Muscle of back (tissue), 11 donors: ENCODE results near the gene EDNRA. TPM values are rescaled to one million over a fixed set of nuclear protein-coding genes. Genes with fewer than 3 reads are reported as not detected.

ENCODE experiments used
- DNase-seq, 3 donors: peaks; one replicate each; pipeline versions ENCODE4 v3.0.0 to v3.0.0-alpha.2; 2013
- polyA plus RNA-seq, 10 donors: library from polyadenylated mRNA; unstranded; fragments of 120-200 nt; gene quantifications; one replicate each; pipeline ENCODE4 v1.2.1, GENCODE V29; 2013; ENCODE audit not compliant: insufficient read length in 10 of 10

The EDNRA gene
- polyA plus RNA-seq, 10 donors: 21.9 to 58.8 (median 27.2) TPM

DNA sequence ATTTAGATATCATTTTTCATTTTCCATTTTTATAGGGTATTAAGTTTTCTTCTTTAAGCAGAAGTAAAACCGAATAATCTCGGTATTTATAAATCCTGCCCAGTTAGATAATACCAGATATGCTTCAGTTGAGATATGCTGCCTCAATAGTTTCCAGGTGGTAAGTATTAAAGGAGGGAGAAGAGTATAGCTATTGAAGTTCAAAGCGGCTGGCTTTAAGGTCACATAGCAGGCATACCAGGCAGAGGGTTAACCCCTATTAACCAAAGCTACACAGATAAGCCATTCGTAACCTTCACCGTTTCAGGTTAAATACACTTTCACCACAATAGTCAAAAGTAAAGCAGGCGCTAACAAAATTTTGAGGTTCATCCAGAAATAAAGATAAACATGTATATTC is 54.2 kb downstream of the EDNRA start:
- DNase-seq: no peak

- no peak for DNase-seq
Observed at GRCh38 chr4:147538711-147539110, 57.8 kb downstream of the EDNRA start.

DNA sequence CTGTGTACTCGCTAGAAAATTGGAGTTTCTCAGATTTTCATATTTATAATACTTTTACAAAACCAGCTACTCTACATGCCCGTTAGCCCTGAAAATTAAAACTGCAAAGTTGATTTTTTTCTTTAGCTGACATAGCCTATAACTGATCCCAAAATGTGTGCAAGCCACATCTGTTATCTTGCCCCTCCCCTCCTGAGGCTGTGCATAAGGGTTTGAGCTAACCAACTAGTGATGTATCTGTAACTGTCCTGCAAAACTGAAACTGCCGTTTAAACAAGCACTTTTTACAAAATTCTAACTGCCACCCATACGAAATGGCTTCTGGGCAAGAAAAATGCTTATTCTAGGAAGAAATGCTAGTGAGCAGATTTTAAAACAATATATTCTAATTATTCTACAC is 59.1 kb downstream of the EDNRA start:
- DNase-seq: no peak

- no peak for DNase-seq
Observed at GRCh38 chr4:147542229-147542990, 61.5 kb downstream of the EDNRA start.

DNA sequence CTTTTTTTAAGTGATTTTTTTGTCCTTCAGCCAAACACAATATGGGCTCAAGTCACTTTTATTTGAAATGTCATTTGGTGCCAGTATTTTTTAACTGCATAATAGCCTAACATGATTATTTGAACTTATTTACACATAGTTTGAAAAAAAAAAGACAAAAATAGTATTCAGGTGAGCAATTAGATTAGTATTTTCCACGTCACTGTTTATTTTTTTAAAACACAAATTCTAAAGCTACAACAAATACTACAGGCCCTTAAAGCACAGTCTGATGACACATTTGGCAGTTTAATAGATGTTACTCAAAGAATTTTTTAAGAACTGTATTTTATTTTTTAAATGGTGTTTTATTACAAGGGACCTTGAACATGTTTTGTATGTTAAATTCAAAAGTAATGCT is 62.1 kb downstream of the EDNRA start:
- no peak for DNase-seq

GRCh38 chr4:147546349-147546748 is 65.5 kb downstream of the EDNRA start:
- peak in 1 of 3 donors; percentile 81 for DNase-seq

DNA sequence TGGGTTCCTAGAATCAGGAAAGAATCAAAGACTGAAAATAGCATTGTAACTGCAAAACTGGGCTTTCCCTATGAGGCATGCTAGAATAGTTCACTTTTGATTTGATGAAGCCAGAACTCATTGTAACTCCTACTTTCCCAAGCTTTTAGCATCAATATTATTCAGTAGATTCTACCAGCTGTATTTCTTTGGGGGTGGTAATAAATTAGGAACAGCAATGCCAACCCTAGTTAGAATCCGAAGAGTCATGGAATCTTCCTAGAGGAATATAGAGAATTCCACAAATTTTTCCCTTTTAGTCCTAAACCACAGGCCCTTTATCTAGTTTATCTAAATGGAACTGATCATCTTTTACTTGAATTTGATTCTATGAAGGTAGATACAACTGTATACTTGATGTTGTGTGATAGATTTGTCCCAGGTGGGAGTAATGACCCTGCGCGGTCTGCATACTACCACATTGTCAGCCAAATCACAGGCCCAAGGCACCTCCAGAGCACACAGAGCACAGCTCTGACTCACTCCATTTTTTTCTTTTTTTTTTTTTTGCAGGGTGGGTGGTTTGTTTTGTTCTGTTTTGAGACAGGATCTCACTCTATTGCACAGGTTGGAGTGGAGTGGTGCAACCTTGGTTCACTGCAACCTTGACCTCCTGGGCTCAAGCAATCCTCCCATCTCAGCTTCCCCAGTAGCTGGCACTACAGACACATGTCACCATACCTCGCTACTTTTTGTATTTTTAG is 66.6 kb downstream of the EDNRA start:
- DNase-seq: peak in 1 of 3 donors; percentile 15

DNA sequence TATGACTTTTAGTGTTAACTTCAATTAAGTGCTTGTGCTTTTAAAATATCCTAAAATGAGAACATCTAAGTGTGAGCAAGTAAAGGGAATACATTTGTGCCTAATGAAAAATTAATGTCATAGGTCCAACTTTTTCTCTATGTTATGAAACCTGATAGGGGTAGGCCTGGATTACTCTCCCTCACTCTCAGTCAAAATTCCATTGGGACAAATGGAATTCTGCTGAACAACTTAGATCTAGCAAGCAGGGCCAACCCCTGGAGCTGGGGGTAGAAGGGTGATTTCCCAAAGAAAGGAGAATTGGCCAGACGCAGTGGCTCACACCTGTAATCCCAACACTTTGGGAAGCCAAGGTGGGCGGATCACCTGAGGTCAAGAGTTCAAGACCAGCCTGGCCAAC is 67.4 kb downstream of the EDNRA start:
- DNase-seq: peak in 1 of 3 donors; percentile 37

DNA sequence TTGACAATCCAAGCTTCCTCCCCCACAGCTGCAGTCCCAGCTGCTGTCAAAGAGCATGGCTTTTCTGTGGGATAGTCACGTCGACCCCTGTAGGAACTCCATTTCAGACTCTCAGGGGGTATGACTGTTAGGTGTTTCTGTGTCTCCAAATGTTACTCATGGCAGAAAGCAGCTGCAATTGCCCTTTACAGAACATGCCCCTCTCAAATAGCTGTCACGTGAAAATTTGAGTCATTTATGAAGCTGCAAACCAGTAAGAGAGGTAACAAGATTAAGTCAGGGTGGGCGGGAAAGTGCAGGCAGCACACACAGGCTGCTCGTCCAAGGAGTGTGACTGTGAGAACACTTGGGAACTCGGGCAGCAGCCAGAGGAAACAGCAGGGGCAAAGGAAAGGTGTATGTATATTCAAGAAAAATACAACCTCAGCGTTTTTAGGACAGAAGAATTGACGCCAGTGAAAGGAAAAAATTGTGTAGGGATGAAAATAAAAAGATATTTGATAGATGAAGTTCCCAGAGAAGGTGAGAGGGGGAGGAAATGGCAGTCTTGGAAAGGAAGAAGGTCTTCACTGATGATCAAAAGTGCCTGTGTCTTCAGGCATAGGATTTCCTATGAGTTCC is 69.8 kb downstream of the EDNRA start:
- peak; percentile 21 to 67 (median 38) for DNase-seq

DNA sequence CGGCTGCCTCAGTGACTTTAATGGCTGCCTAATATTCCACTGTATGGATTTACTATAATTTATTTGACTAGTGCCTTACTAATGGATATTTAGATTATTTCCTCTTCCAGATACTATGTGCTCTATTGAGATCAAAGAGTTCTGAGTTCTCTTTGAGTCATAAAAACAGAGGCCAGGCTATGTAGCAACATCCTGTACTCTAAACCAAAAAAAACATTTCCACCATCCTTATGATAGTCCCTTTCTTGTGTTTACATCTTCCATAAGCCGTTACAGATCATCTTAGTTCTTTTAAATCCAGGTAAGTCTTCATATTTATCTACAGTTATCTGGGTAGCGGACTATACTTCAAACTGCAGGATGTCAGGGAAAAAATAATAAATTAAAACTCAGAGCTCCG is 79.7 kb downstream of the EDNRA start:
- no peak for DNase-seq

DNA sequence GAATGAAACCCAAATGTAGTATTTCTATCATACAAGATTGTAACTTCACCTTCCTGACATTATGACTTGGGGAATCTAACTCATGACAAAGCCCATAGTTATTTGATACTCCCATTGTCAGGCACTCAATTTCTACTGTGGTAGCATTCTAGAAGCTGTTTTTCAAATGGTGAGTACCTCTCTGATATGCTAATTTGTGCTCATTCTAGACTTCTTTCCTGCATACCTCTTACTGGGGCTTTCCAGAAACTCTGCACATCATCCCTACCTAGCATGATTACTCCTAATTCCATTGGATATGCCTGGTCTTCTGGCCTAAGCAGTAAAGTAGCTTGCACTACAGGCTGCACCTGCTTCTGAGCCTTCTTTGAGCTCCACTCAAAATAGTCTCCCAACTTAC is 85.9 kb downstream of the EDNRA start:
- DNase-seq: no peak

- no peak for DNase-seq
Observed at GRCh38 chr4:147567276-147567675, 86.4 kb downstream of the EDNRA start.

GRCh38 chr4:147570616-147571015 is 89.7 kb downstream of the EDNRA start:
- peak in 1 of 3 donors; percentile 51 for DNase-seq

DNA sequence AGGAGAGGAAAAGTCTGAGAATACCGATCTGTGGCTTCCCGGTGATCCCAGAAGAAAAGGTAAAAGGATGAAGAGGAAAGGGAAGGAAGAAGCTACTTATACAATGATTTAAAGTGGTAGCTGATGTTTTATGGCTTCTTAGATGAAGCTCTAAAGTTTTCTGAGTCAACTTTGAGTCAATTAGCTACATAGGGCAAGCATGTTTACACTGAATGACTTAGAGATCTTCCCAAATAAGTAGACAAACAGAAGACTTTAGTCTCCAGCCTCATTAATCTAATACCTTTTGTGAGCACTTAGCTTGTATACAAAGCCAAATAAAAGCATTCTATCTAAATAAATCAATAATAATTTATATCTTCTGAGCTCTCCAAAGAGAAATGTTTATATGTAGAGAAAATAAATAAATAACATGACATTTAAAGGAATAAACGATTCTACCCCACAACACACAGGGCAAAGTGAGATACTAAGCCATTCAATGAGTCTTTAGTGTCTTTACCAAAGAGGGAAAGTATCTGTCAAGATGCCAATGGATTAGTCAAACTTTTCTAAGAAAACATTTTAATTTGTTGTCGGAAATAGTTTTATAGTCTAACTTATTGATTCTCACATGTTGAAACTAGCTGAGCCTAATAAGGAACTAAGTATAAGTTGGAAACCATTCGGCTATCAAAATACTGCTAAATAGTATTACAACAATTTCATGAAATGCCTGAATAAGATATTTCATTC is 90.3 kb downstream of the EDNRA start:
- DNase-seq: no peak

GRCh38 chr4:147576084-147576483 is 95.2 kb downstream of the EDNRA start:
- DNase-seq: no peak

GRCh38 chr4:147578051-147578476 is 97.2 kb downstream of the EDNRA start:
- DNase-seq: no peak

DNA sequence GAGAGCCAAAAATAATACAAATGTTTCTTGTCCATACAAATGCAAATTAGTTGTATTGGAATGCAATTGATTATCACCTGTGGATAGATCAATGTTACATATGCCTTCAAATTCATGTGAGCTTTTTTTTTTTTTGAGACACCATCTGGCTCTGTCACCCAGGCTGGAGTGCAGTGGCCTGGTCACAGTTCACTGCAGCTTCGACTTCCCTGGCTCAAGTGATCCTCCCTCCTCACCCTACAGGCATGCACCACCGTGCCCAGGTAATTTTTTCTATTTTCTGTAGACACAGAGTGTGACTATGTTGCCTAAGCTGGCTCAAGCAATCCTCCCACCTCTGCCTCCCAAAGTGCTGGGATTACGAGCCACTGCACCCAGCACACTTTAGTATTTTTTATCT is 97.7 kb downstream of the EDNRA start:
- DNase-seq: no peak

GRCh38 chr4:147580396-147580795 is 99.5 kb downstream of the EDNRA start:
- no peak for DNase-seq

DNA sequence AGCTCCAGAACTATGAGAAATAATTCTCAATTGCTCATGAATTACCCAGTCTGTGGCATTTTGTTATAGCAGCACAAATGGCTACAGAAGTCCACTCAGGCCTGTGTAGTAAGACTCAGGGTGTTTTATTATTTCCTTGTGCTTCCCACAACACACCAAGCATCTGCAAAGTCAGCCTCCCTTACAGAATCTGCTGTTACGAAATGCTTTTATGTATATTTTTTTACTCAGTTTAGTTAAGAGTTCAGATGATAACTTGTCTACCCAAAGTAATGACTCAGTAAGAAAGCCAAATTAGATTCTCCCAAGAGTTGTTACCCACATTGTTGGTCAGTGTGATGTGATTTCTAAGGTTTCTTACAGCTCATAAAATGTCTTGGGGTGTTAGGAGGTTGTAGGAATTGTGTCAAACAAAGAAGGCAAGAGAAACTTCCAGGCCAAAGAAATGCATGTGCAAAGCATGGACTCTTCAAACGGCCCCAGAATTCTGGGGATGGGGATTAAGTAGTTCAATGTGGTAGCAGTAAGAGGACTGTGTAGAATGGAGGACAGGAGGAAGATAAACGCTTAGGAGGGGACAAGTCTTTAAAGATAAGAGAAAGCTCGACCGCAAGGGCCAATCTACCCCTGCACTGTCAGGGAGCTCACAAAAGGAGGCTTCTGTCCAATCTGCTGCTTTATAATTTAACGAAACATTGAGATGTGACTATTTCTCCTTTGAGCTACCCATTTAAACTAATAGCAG is 100.9 kb downstream of the EDNRA start:
- DNase-seq: no peak

DNA sequence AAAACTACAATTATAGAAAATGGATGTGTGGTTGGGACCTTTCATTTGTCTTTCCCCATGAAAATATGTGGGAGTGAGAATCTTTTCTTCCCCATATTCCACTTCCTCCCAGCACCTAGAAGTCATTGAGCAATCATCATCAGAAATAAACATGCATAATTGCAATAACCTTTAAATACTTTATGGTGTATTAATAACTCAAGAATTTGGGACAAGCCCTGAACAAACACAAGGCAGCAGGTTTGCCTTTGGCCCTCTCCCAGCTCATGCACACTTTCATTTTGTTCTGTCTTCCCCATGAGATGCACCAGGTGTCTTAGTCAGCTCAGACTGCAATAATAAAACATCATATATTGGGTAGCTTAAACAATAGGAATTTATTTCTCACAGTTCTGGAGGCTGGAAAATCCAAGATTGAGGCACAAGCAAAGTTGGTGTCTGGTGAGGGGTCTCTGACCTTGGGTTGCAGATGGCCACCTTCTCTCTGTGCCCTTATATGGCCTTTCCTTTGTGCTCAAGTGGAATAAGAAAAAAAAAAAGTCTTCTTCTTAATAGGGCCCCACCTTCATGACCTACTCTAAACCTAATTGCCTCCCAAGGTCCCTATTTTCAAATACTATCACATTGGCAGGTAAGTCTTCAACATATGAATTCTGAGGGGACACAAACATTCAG is 101.6 kb downstream of the EDNRA start:
- no peak for DNase-seq

DNA sequence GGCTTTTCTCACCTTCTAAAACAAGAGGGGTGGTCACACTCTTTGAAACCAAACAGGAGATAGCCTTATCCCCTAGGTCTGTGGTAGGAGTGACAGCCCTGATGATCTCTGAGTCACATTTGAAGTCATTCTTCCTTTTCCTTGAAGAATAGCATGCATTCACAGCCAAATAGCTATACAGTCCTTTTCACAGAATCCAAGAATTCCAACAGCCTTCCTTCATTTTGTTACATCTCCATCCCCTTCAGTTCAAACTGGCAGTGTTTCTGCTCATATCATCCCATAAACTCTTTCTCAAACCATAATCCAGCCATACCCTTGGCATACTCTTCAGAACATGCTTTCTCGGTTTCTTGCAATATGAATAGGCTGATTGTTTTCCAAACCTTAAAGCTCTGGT is 103.0 kb downstream of the EDNRA start:
- DNase-seq: no peak
